IPS-18a (cell line): ENCODE results near the gene DYRK1A.
A peak's percentile ranks its signal among the peaks of the same experiment; 100 is the strongest.
"Not testable (repeated sequence)": the region's sequence is repeated elsewhere in the genome, so short reads cannot be mapped to it uniquely, and the experiment has no call there.

ENCODE experiments used
- H3K27ac ChIP-seq: one replicate; pipeline ENCODE4 v1.5.1; 2013; ENCODE audit warnings: low read length
- H3K27me3 ChIP-seq: one replicate; pipeline ENCODE4 v1.6.1; 2013; ENCODE audit warnings: mild to moderate bottlenecking, low read length; ENCODE audit not compliant: control insufficient read depth, insufficient read depth
- H3K36me3 ChIP-seq: one replicate; pipeline ENCODE4 v1.6.1; 2013; ENCODE audit warnings: low read depth, low read length; ENCODE audit not compliant: control insufficient read depth
- H3K4me1 ChIP-seq: one replicate; pipeline ENCODE4 v1.6.1; 2013; ENCODE audit warnings: low read depth, low read length; ENCODE audit not compliant: control insufficient read depth
- H3K4me3 ChIP-seq: one replicate; pipeline ENCODE4 v1.5.1; 2013; ENCODE audit warnings: low read length
- H3K9ac ChIP-seq: one replicate; pipeline ENCODE4 v1.6.1; 2013; ENCODE audit warnings: mild to moderate bottlenecking, low read length, moderate library complexity
- H3K9me3 ChIP-seq: one replicate; pipeline ENCODE4 v1.6.1; 2013; ENCODE audit warnings: low read depth, low read length; ENCODE audit not compliant: control insufficient read depth

The DYRK1A gene

DNA sequence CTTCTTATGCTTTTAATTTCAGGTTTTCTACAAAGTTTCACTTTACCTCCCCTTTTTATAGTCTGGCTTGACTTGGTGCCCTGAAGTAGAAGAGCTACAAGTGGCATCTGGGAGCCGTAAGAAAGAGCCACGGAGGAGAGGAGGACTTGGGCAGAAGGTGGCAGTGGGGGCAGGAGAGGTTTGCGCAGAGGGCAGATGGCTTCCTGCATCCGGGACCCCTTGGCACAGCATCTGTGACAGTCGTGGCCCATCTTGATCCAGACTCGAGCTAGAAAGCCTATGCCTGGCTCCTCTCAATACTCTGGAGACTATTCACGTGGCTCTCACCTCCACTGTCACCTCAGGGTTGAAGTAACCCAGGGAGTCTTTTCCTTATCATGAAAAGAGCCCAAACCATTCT, 169.1 kb downstream of the DYRK1A start:
- H3K27ac ChIP-seq = no peak overlapping the region
- no peak overlapping the region for H3K4me3 ChIP-seq
- H3K9ac ChIP-seq = no peak overlapping the region
- no peaks in the 10 kb centered on the region for H3K36me3 ChIP-seq
- H3K4me1 ChIP-seq = no peaks in the 10 kb centered on the region
- no peaks in the 10 kb centered on the region for H3K27me3 ChIP-seq
- H3K9me3 ChIP-seq = no peaks in the 10 kb centered on the region

DNA sequence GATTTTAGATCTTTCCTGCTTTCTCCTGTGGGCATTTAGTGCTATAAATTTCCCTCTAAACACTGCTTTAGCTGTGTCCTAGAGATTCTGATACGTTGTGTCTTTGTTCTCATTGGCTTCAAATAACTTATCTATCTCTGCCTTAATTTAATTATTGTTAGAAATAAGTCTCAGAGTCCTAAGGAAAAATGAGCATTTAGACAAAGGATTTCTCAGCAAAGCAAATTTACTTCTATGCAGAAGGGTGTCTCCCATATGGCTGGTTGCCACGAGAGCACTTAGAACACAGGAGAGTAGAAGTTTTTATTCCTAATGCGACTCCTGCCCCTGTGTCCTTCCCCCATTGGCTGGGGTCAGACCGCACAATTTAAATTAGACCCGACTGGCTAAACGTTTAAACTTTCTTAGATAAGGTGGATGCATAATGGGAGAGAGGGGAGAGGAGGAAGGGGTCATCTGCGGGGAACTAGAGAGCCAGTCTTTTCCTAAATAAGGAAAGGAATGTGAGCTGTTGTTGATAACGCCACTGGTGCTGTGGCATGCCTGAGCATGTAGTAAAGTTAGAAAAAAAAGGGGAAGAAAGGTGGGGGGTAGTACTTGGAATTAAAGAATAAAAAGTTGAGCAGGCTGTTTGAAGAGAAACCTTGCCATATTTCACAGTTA, 170.2 kb downstream of the DYRK1A start:
- no peaks in the 10 kb centered on the region for H3K9me3 ChIP-seq
- H3K27me3 ChIP-seq = no peaks in the 10 kb centered on the region
- H3K4me1 ChIP-seq = no peaks in the 10 kb centered on the region
- peak overlapping the region; percentile 0 for H3K27ac ChIP-seq
- H3K4me3 ChIP-seq = no peak overlapping the region
- no peak overlapping the region for H3K9ac ChIP-seq
- H3K36me3 ChIP-seq = no peaks in the 10 kb centered on the region

DNA sequence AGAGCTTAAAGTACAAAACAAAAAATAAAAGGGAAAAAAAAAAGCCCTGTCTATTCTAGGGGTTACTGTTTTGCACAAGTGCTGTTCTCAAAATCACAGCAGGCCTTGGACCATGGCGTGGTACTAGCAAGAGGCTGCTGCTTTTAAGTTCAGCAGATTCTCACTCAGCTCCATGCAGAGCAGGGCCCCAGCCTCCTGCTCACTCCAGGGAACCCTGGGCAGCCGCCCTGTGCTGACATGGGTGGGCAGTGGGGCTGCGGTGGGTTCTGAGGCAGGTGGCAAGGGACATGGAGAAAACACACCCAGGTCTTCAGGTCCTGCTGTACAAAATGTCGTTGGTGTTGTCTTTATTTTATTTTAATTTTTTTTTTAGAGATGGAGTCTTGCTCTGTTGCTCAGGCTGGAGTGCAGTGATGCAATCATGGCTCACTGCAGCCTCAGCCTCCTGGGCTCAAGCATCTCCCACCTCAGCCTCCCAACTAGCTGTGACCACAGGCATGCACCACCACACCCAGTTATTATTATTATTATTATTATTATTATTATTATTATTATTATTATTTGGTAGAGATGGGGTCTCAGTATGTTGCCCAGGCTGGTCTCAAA, 170.9 kb downstream of the DYRK1A start:
- peak overlapping the region; percentile 0 for H3K27ac ChIP-seq
- H3K36me3 ChIP-seq = no peaks in the 10 kb centered on the region
- no peaks in the 10 kb centered on the region for H3K4me1 ChIP-seq
- H3K27me3 ChIP-seq = no peaks in the 10 kb centered on the region
- no peak overlapping the region for H3K4me3 ChIP-seq
- H3K9ac ChIP-seq = no peak overlapping the region
- H3K9me3 ChIP-seq = no peaks in the 10 kb centered on the region

DNA sequence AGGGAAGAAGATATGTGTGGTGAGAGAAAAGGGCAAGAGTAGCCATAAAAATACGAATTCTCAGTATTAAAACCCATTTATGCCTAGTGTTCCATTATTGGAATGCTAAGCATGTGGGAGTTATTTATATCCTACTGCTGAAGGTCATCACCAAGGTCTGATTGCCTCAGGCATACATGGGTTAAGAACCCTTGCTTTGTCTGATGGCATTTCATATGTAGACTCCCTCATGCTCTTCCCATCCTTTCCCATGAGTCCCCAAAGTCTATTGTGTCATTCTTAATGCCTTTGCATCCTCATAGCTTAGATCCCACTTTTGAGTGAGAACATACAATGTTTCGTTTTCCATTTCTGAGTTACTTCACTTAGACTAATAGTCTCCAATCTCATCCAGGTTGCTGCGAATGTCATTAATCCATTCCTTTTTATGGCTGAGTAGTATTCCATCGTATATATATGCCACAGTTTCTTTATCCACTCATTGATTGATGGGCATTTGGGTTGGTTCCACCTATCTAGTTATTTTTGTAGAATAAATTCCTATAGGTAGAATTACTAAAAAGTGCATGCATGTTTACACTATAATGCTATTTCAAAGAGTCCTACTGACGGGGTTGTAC, 172.5 kb downstream of the DYRK1A start:
- H3K4me3 ChIP-seq = no peak overlapping the region
- no peaks in the 10 kb centered on the region for H3K36me3 ChIP-seq
- no peak overlapping the region for H3K27ac ChIP-seq
- H3K9ac ChIP-seq = no peak overlapping the region
- H3K4me1 ChIP-seq = no peaks in the 10 kb centered on the region
- H3K27me3 ChIP-seq = no peaks in the 10 kb centered on the region
- H3K9me3 ChIP-seq = no peaks in the 10 kb centered on the region

DNA sequence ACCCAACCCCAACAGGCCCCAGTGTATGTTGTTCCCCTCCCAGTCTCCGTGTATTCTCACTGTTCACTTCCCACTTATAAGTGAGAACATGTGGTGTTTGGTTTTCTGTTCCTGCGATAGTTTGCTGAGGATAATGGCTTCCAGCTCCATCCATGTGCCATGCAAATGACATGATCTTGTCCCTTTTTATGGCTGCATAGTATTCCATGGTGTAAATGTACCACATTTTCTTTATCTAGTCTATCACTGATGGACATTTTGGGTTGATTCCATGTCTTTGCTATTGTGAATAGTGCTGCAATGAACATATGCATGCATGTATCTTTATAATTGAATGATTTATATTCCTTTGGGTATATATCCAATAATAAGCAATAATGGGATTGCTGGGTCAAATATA, 174.6 kb downstream of the DYRK1A start:
- H3K36me3 ChIP-seq, H3K9me3 ChIP-seq, H3K4me1 ChIP-seq, H3K4me3 ChIP-seq, H3K9ac ChIP-seq, H3K27ac ChIP-seq, H3K27me3 ChIP-seq: not testable (repeated sequence)

DNA sequence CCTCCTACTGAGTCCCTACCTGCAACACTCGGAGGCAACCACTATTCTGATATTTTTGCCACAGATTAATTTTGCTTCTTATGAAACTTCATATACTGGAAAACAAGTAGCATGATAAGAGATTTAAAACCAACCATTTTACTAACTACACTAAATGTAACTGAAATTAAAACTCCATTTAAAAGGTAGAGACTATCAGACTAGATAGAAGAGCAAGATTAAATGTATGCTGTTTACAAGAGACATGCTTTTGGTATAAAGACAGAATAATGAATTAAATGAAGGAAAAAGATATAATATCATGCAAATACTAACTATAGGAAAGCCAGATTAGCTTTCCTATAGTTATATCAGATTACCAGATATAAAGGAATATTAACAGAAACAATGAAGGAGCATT, 175.9 kb downstream of the DYRK1A start:
- Histone ChIP-seq H3K36me3 (no peaks in the 10 kb centered on the region), H3K27me3 (no peaks in the 10 kb centered on the region), H3K27ac (no peak overlapping the region), H3K4me1 (no peaks in the 10 kb centered on the region), H3K9ac (no peak overlapping the region), H3K4me3 (no peak overlapping the region), H3K9me3 (no peaks in the 10 kb centered on the region)

DNA sequence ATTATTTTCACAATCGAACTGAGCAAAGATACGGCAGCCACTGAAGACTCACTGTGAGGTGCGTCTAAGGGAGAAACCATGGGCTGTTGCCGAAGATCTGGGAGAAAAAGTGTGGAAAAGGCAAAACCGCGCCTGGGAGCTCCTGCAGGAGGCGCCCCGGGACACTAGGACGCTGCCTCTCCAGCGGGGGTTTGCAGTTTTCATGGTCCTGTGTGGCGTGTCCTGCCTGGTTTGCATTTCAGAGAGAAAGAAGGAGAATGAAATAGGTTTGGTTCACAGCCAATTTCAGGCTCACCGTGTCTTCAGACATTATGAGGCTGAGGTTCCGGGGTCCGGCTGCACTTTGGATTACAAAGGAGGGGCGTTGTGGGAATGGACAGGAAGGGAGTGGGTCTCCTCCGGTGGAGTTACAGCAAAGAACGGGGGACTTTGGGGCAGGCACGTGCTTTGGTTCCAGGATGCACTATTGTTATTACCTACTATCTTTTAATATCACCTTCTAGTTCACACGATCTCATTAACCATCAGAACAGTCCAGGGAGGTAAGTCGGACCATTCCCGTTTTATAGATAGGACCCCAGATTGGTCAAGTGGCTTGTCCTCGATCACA, 179.8 kb downstream of the DYRK1A start:
- H3K9ac ChIP-seq = no peak overlapping the region
- no peaks in the 10 kb centered on the region for H3K9me3 ChIP-seq
- H3K4me3 ChIP-seq = no peak overlapping the region
- no peaks in the 10 kb centered on the region for H3K4me1 ChIP-seq
- no peaks in the 10 kb centered on the region for H3K27me3 ChIP-seq
- H3K27ac ChIP-seq = no peak overlapping the region
- H3K36me3 ChIP-seq = no peaks in the 10 kb centered on the region

DNA sequence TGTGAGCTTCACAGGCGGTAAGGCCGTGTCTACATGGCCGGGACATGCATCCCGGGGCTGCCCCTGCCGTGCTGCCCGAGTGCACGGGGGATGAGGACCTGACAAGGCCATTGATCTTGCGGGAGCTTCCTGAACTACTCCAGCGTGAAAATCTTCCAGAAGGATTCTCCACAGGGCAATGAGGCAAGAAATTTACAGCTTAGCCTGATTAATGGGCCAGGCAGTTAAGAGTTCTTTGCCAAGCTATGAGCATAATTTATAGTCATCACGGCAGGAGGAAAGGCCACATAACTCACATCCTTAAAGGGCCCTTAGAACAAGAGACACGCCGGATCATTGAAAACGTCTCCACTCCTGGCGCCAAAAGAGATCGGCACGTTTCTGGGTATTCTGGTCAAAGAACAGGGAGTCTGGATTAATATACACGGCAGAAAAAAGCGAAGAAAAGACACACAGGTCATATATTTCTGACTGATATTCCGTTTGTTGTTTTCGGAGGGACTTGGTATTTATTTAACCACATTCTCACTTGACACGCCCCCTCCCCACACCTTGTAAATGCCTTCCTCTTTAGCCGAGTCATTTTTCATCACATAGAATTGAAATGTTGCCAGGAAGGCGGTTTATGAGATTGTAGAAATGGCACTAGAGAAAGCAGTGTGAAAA, 180.5 kb downstream of the DYRK1A start:
- no peak overlapping the region for H3K4me3 ChIP-seq
- no peaks in the 10 kb centered on the region for H3K9me3 ChIP-seq
- no peaks in the 10 kb centered on the region for H3K27me3 ChIP-seq
- no peaks in the 10 kb centered on the region for H3K4me1 ChIP-seq
- H3K9ac ChIP-seq = no peak overlapping the region
- H3K27ac ChIP-seq = no peak overlapping the region
- no peaks in the 10 kb centered on the region for H3K36me3 ChIP-seq

DNA sequence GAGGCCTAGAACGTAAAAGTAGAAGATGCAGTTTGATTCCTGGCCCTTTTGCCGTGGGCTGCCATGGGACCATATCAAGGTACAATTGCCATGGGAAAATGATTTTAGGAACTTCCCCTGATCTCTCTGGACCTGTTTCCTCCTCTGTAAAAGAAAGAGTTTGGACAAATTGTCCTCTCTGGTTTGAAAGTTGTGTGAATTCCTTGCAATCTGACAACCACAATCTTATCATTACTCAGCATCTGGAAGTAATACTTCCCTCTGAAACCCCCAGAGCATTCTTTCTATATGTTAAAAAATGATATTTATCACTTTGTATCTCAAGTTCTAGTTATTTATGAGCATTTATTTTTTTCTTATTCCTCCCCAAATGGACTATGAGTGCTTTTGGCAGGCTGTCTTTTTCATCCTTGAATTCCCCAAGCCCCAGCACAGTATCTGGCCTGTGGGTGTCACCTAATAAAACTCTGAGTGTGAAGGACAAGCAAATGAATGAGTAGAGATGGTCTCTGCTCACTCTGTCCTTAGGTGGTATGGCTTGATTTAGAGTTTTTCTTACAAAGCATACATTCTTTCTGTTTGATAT, 181.1 kb downstream of the DYRK1A start:
- H3K4me3 ChIP-seq = no peak overlapping the region
- no peaks in the 10 kb centered on the region for H3K27me3 ChIP-seq
- H3K4me1 ChIP-seq = no peaks in the 10 kb centered on the region
- no peaks in the 10 kb centered on the region for H3K9me3 ChIP-seq
- no peak overlapping the region for H3K9ac ChIP-seq
- H3K36me3 ChIP-seq = no peaks in the 10 kb centered on the region
- no peak overlapping the region for H3K27ac ChIP-seq

DNA sequence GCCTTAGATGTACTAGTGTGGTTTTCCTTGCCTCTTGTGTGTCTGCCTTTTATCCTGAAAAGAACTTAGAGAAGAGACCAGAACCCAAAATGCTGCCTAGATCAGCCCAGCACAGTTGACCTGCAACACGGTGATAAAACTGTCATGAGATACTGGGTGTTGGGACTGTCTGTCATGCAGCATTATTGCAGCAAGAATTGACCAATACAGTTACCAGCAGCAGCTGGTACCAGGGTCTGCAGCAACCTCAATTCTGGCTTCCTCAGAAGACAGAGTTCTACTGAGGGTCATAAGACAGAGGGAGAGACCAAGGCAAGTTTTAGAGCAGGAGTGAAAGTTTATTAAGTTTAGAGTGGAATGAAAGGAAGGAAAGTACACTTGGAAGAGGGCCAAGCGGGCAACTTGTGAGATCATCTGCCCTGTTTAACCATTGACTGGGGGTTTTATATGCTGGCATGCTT, 182.0 kb downstream of the DYRK1A start:
- Histone ChIP-seq H3K4me3 (no peak overlapping the region), H3K4me1 (no peaks in the 10 kb centered on the region), H3K36me3 (no peaks in the 10 kb centered on the region), H3K9ac (no peak overlapping the region), H3K9me3 (no peaks in the 10 kb centered on the region), H3K27ac (no peak overlapping the region), H3K27me3 (no peaks in the 10 kb centered on the region)

DNA sequence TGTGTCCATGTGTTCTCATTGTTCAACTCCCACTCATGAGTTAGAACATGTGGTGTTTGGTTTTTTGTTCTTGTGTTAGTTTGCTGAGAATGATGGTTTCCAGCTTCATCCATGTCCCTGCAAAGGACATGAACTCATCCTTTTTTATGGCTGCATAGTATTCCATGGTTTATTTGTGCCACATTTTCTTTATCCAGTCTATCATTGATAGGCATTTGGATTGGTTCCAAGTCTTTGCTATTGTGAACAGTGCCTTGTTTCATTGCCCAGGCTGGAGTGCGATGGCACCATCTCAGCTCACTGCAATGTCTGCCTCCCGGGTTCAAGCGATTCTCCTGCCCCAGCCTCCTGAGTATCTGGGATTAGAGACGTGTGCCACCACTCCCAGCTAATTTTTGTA, 183.2 kb downstream of the DYRK1A start:
- not testable (repeated sequence) for H3K27ac ChIP-seq, H3K36me3 ChIP-seq, H3K9me3 ChIP-seq, H3K4me1 ChIP-seq, H3K4me3 ChIP-seq, H3K9ac ChIP-seq, H3K27me3 ChIP-seq
